ENCODE results near the gene SLBP. TPM values are rescaled to one million over a fixed set of nuclear protein-coding genes. Genes with fewer than 3 reads are reported as not detected.

Gene SLBP
- total RNA-seq (10 to 100 TPM; 29.0 to 52.0 (median 34.4) TPM), polyA plus RNA-seq (10 to 100 TPM; 24.0 to 41.9 (median 35.0) TPM)
- long read RNA-seq, donor 1, transcript SLBP-206 (8 exons, 1,977 nt): major isoform, 21 of 21 reads
- long read RNA-seq, donor 1, partial matches to known transcripts: 0 of 21 reads
- long read RNA-seq, donor 1, other reads (novel, unspliced or antisense): 0 of 21 reads
- long read RNA-seq, donor 2, transcript SLBP-206 (8 exons, 1,977 nt): major isoform, 11 of 12 reads
- long read RNA-seq, donor 2, partial matches to known transcripts: 0 of 12 reads
- long read RNA-seq, donor 2, other reads (novel, unspliced or antisense): 0 of 12 reads

- Histone ChIP-seq H3K4me1 (peaks cover 43 to 90% (median 80%) of the 10 kb centered on the region in 6 donors), H3K27me3 (replicated peaks in 1 of 7) (no peaks in the 10 kb centered on the region), H3K36me3 (peaks cover 0 to 32% (median 9%) of the 10 kb centered on the region in 6 donors), H3K9me3 (no peaks in the 10 kb centered on the region), H3K27ac (peak within 1 kb of the TSS; percentile 97 to 100 (median 99)), H3K4me3 (peak within 1 kb of the TSS; percentile 66 to 87 (median 82))
- 0% methylated on average over 24 to 98 of the region's 98 CpGs for WGBS, 5 donors
- intact Hi-C loops (cut with DNase I; ENCODE audit: low total_unique reads): no loop called here
- TF ChIP-seq POLR2AphosphoS5 (IDR thresholded peaks at IDR 0.05) (peak; percentile 85 to 93 (median 92)), POLR2A (IDR thresholded peaks at IDR 0.05) (peak; percentile 24 to 76 (median 36)), CTCF (IDR thresholded peaks at IDR 0.05 in 8 of 11, conservative IDR thresholded peaks at IDR 0.05 in 3 of 11) (peak in 2 of 11 experiments; percentile 28 to 31)
- DNase-seq: peak; percentile 100
Observed at GRCh38 chr4:1712216-1713002, at the start of gene SLBP. TSS of gene SLBP (minus strand) at chr4:1712319. CDS start at chr4:1712188, 131 bp downstream.

GRCh38 chr4:1761130-1761689 lies 49.1 kb upstream of the SLBP start:
- no peaks in the 10 kb centered on the region for H3K36me3 ChIP-seq
- intact Hi-C loops (cut with DNase I; ENCODE audit: low total_unique reads): no loop called here
- no peak overlapping the region for H3K4me3 ChIP-seq
- no peak for DNase-seq
- no peaks in the 10 kb centered on the region for H3K9me3 ChIP-seq
- no peak overlapping the region for H3K27ac ChIP-seq
- WGBS, 5 donors: 76 to 81% (median 79%) methylated on average over 24 to 32 of the region's 32 CpGs
- TF ChIP-seq CTCF (IDR thresholded peaks at IDR 0.05 in 8 of 11, conservative IDR thresholded peaks at IDR 0.05 in 3 of 11): no peak
- no peak for TF ChIP-seq POLR2AphosphoS5 (IDR thresholded peaks at IDR 0.05)
- no peak for TF ChIP-seq POLR2A (IDR thresholded peaks at IDR 0.05)
- H3K27me3 ChIP-seq (replicated peaks in 1 of 7): peaks cover 0 to 43% (median 18%) of the 10 kb centered on the region in 7 donors
- peaks cover 0 to 53% (median 32%) of the 10 kb centered on the region in 6 donors for H3K4me1 ChIP-seq

GRCh38 chr4:1760521-1761071 lies 48.5 kb upstream of the SLBP start:
- TF ChIP-seq CTCF (IDR thresholded peaks at IDR 0.05 in 8 of 11, conservative IDR thresholded peaks at IDR 0.05 in 3 of 11) (no peak), POLR2AphosphoS5 (IDR thresholded peaks at IDR 0.05) (no peak), POLR2A (IDR thresholded peaks at IDR 0.05) (no peak)
- H3K4me1 ChIP-seq: peaks cover 0 to 53% (median 30%) of the 10 kb centered on the region in 6 donors
- H3K27ac ChIP-seq: peak overlapping the region in 3 of 8 donors; percentile 23 to 53 (median 30)
- peaks cover 0 to 37% (median 18%) of the 10 kb centered on the region in 7 donors for H3K27me3 ChIP-seq (replicated peaks in 1 of 7)
- WGBS, 5 donors: 46 to 76% (median 67%) methylated on average over 4 to 25 of the region's 25 CpGs
- H3K36me3 ChIP-seq: no peaks in the 10 kb centered on the region
- H3K9me3 ChIP-seq: no peaks in the 10 kb centered on the region
- intact Hi-C loops (cut with DNase I; ENCODE audit: low total_unique reads): no loop called here
- DNase-seq: no peak
- H3K4me3 ChIP-seq: no peak overlapping the region

Data from spleen (tissue), 13 donors.